Measurements from ENCODE around the gene VPS35.
"Not testable (repeated sequence)": the region's sequence is repeated elsewhere in the genome, so short reads cannot be mapped to it uniquely, and the experiment has no call there.

The VPS35 gene

DNA sequence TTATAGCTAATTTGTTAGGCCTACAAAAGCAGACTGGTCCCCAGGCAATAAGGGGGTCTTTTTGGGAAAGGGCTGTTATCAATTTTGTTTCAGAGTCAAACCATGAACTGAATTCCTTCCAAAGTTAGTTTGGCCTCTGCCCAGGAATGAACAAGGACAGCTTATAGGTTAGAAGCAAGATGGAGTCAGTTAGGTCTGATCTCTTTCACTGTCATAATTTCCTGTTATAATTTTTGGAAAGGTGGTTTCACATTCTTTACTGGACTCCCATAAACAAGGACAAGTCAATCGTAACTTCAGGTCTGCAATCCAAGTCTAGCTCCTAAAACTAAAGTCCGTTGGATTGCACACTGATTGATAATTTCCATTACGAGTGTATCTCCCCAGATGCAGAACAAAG lies 37.7 kb downstream of the VPS35 start:
- DNase-seq = no peak

DNA sequence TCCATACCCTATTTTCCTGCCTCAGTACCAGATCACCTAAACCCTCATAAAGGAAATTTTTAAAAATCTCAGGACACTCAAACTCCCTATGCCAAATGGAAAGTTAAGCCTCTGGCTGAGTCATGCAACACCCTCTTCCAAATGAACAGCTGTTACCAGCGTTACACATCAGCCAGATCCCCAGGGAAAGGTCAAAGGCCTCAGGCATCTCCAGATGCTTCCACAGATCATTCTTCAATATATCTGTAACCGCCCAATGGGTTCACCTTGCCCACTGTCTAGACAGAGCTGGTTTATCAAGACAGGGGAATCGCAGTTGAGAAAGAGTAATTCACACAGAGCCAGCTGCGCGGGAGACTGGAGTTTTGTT lies 38.7 kb downstream of the VPS35 start:
- no peak for DNase-seq

GRCh38 chr16:46649588-46650253 lies 39.3 kb downstream of the VPS35 start:
- DNase-seq = no peak

DNA sequence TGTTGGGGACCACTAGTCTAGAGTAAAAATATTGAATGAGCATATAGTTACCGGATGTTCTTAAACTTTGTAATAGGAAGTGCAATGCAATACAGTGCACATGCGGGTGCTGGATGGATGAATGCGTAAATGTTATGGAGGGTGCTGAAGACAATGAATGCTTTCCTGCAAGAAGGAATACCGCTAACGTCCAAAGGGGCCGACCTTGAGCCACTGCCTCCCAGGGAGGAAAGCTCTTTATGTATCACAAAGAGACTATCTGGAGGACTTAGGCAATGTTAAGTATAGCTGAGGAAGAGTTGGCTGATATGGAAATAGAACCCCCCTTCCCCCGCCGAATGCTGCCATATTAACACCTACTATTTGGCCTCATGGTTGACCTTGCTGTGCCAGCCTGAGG lies 40.3 kb downstream of the VPS35 start:
- no peak for DNase-seq

DNA sequence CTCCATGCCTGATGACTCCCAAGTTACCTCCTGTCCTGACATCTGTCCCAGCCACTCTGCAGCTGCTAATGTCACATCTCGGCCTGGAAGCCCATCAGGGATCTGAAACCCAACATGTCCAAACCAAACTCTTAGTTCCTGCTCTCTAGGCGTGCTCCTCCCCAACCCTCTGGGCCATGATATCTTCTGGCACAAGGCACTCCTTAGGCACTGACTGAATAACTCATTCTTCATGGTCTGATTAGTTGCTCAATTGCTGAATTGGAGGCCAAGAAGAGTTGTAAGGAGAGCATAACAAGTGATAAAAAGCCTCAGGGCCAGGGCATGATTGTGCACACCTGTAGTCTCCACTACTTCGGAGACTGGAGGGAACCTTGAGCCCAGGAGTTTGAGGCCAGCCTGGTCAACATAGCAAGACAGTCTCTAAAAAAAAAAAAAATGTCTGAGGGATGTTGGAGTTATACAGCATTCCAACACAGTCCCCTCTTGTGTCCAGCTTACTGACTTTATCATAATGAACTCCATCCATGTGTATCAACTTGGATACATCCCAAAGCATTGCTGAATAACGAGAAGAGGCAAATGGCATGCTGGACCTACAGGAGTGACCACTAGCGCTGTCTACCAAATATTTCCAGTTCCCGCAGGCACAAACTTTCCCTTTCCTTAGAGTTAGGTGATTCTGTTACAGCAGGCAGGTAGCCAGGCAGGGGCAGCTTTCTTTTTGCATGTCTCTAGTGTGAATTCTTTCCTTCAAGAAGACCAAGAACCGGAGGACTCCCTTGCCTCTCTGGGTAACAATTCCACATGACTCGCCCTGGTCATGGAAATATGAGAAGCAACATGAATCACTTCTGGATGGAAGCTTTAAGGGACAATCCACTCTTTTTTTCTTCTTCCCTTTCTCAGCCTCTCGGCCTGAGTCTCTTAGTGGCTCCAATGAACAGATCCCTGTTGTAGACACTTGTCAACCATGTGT lies 49.7 kb downstream of the VPS35 start:
- DNase-seq = no peak

- no peak for DNase-seq
These were observed 55.9 kb downstream of the VPS35 start for GRCh38 chr16:46632778-46633733.

GRCh38 chr16:46629331-46630219 lies 59.4 kb downstream of the VPS35 start:
- no peak for DNase-seq

DNA sequence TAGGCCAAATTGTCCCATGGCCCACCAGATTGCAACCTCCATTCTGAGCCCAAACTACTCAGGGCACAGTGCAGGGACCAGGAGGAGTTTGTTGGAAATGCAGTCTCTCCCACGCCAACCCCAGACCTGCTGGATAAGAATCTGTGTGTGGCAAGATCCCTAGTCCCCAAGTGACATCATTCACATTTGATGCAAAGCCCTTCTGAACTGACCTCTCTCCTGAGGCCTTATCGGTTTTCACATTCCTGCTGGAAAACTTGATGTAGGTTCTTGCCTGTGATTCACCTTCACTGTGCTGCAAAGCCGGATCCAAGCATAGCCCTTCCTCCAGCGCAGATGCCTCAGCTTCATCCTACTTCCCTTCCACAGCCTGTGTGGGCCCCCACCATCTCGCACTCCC lies 61.2 kb downstream of the VPS35 start:
- no peak for DNase-seq

GRCh38 chr16:46626681-46627080 lies 62.3 kb downstream of the VPS35 start:
- DNase-seq = not testable (repeated sequence)

GRCh38 chr16:46624862-46625261 lies 64.1 kb downstream of the VPS35 start:
- not testable (repeated sequence) for DNase-seq

DNA sequence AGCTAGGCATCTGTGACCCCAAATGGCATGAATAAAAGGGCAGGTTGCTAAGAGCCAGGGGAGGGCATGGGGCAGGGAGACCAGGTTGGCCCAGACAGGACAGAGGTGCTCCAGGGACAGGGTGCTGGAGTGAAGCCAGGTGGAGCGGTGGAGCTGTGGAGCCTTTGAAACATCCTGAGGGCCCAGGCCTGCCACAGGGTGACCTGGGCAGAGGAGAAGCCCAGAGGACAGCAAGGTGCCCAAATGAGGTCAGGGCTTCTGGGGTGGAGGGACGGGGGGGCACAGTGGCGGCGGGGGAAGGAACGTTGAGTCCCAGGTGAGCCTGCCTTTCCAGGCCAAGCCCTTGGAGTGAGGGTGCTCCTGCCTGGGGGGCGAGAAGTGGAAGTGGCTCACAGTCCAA lies 65.3 kb downstream of the VPS35 start:
- DNase-seq = not testable (repeated sequence)

DNA sequence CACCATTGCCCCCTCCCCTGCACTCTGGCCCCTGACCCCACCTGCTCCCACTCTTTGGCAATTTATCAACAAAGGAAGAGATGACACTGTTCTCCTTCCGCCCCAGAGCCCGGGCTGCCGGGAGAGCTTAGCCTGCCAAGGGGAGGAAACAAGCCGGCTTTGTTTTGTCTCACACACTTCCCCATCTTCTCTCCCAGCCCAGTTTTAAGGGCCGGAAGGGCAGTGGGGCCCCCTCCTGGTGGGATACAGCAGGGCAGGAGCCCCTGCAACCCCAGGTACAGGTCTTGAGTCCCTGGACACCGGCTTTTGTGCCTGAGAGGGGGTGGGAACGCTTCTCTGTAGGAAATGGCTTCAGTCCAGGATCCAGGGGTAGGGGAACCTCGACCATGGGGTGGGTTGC lies 65.7 kb downstream of the VPS35 start:
- DNase-seq = not testable (repeated sequence)

DNA sequence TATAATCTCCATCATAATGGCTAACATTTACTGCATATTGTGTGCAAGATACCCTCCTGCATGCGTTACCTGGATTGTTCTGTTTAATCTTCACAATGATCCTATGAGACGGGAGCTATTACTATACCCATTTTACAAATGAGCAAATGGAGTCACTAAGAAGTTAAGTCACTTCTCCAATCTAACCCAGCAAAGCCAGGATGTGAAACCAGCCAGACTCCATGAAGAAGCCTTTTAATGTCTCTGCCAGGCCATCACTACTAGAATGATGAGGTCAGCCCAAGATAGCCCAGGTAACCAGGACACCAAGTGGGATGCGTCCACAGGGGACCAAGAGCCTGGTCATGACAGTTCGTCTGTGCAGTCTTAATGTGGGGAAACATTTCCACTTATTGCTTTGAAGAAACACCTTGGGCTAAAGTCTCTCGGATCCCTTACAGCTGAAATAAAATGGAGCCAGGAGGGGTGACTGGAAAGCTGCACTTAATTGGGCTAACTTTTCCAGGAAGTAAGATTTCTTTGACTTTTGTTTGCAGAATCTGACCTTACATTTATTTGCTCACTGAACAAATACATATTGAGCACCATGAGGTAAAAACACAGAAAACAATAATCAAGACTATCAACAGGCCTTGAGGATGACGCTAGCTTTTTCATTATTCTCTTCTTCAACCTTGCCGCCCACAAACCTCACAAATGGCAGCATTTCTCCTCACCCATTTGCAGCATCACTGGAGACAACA lies 66.9 kb downstream of the VPS35 start:
- DNase-seq = no peak

DNA sequence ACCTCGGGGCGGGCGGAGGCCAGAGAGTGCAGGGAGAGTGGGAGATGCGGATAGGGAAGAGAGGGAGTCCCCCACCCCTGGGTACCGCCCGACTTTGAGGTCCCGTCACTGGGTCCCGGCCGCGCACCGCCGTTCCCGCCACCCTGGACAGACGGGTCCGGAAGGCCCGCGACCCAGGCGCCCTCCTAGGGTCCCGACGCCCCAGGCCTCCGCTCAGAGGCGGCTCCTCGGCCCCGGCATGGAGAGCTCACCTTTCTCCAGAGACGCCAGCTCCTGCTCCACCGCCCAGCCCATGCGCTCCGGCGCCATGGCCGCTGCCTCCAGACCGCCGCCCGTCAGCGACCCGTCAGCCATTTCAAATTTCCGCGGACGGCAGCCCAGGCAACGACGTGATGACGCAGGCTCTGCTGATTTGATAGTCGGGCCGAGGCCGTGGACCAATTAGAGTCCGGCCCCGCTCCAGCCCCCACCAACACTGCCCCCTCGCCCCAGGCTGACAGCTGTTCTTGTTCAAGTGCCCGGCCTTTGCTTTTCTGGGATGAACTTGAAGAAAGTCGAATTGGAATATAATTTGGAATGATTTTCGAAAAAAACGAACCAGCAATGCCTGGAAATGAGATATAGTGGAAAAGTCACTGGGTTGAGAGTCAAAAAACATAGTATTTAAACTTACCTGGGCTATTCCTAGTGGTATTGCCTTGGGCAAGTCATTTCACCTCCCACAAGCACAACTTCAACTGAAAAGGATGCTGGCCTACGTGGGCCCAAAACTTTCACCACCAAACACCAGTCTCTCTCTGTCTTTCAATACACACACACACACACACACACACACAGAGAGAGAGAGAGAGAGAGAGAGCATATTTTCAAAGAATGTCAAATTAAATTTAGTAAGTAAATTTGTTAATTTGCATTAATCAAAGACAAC lies 67.7 kb downstream of the VPS35 start, which contains the start of gene SHCBP1:
Gene SHCBP1 (minus strand): TSS at position 374 of the 928 bp plus-strand sequence. CDS start 20 bp downstream, at position 354.
- peak; percentile 43 to 63 for DNase-seq

- DNase-seq = peak in 1 of 2 donors; percentile 16
These were observed 68.5 kb downstream of the VPS35 start for GRCh38 chr16:46620266-46621005.

- DNase-seq = no peak
These were observed 70.5 kb downstream of the VPS35 start for GRCh38 chr16:46618516-46618915.

DNA sequence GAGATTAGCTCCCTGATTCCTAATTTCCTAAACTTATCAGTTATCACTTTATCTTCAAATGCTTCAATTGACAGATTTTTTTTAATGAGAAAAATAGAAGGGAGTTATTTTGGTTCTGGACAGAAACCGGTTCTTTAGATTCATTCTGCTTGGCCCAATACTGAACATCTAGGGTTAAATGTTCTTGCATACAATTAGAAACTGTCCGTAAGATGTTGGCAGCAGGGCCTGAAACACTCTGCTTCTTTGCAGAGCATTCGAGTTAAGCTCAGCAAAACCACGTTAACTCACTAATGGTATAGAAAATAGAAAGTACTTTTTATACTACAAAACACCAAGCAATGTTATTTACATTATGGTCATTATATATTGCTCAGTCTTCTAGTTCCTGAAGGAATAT lies 75.0 kb downstream of the VPS35 start:
- DNase-seq = no peak

DNA sequence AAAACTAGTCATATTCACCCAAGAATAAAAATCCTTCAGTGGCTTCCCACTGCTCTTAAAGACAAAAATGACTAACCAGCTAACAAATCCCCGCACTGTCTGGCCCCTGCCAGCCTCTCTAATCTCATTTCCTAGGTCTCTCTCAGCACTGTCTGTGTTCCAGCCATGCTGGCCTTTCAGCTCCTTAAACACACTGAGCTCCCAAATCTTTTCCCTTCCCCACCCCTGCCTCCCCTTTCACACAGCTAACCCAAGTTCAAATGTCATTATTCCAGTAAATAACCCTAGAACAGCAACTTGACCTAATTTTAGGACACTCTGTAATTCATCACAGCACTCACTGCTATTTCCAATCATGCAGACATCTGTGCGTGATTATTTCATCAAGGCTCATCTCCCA lies 75.6 kb downstream of the VPS35 start:
- no peak for DNase-seq

- DNase-seq = peak in 1 of 2 donors; percentile 15
These were observed 76.9 kb downstream of the VPS35 start for GRCh38 chr16:46612121-46612520.

Measured in bone marrow (tissue), 2 donors.